NCI-H2227 treated with DMSO at 0.1 percent for 48 hours (cell line): ENCODE measurements around the gene FMNL2.

Experiments
- DNase-seq: peaks from one replicate; lab custom pipeline; 2025; lab: John Stamatoyannopoulos, UW

FMNL2 gene

DNA sequence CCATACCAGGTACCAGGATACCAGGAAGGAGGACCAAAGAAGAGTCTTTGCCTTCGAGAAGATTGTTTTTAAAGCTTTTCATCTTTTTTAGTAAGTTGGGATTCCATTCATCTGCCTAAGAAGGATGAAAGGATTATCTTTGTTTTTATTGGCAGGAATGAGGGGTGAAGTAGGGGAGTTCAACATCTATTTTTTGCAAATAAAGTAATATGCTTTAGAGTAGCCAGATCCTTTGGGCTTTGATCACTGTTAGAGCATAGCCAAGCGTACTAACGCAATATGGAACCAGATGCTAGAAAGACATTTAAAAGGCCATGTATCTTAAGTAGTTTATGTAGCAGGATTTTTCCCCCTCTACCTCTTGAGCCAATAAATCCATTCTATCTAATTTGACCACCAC is 249.3 kb downstream of the FMNL2 start:
- DNase-seq: no peak

- no peak for DNase-seq
These were observed 251.0 kb downstream of the FMNL2 start for GRCh38 chr2:152585830-152586484.

- DNase-seq: no peak
These were observed 252.4 kb downstream of the FMNL2 start for GRCh38 chr2:152587187-152587947.

DNA sequence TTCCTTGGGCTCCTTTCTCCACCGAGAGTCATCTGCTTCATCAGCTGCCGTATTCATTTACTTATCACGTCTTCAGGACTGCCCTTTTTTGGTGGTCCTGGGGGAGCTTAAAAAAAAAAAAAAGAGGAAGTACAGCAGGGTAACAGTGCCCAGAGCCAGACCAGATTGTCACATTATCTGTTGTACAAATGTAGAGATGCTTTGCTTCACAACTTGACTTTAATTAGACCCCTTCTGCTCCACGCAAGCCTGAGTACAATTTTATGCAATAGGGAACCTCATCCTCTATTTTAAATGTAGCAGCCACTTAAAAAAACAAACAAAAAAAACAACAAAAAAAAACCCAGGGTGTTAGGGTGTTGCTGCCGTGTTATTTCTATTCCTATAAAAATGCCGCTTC is 254.0 kb downstream of the FMNL2 start:
- DNase-seq: no peak

- no peak for DNase-seq
These were observed 259.2 kb downstream of the FMNL2 start for GRCh38 chr2:152594022-152594766.

- no peak for DNase-seq
These were observed 259.8 kb downstream of the FMNL2 start for GRCh38 chr2:152594792-152595191.

- DNase-seq: no peak
These were observed 264.2 kb downstream of the FMNL2 start for GRCh38 chr2:152598975-152599759.

DNA sequence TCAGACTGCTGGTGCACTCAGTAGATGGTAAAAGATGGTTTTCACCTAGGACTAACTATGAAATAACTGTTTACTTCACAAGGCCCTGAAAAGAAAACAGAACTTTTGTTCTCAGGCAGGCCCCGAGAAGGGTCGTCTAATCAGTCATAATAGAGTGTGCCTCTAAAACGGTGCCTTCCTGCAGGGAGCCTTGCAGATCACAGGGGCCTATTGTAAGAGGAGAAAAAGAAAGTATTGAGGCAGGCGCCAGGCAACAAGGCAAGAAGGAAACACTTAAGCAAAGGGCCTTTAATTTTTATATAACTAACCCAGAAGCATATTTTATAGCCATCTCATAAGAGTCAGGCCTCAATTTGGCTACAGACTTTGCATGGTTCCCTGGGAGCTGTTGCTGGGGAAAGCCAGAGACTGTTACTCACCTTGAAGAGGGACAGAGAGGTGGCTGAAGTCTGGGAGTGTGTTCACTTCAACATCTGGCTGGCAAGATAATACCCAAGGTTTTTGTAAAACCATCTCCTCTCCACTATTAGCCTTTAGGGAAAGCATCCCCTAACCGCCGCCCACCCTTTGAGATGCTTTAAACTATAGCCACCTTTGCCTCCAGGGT is 265.2 kb downstream of the FMNL2 start:
- no peak for DNase-seq

DNA sequence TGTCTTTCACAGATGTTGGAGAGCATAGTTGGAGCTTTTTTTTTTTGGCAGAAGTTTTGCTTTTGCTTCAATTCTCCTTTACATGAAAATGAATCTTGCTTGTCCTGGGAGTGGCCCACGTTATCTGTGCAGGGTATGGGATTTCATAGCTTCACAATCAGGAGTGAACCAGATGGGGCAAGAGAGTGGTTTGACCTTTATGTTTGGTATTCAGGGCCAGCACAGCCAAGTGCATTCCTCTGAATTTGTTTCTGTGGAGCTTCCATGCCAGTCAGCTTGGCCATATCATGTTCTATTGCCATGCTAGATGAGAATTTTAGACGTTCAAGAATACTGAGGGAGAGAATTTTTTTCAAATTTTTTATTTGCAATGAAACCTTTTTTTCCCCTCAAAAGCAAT is 265.7 kb downstream of the FMNL2 start:
- DNase-seq: no peak

GRCh38 chr2:152602750-152603149 is 267.8 kb downstream of the FMNL2 start:
- DNase-seq: no peak

DNA sequence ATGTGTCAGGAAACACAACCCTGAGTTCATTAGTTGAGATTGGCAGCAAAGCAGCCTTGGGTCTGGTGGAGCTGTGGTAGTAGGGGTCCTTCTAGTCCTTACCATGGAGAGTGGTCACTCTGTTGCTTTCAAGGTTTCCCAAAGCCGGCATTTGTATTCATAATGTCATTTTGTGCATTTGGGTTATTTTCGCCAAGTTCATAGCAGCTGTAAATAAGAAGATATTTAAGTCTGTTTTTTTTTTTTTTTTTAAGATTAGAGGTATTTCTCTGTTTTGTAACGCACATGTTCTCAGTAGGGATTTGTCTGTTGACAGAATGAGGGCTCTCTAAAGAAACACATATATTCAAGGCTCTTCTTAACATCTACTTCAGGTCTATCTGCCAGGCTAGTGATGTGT is 268.2 kb downstream of the FMNL2 start:
- DNase-seq: no peak

GRCh38 chr2:152606081-152606480 is 271.1 kb downstream of the FMNL2 start:
- no peak for DNase-seq

DNA sequence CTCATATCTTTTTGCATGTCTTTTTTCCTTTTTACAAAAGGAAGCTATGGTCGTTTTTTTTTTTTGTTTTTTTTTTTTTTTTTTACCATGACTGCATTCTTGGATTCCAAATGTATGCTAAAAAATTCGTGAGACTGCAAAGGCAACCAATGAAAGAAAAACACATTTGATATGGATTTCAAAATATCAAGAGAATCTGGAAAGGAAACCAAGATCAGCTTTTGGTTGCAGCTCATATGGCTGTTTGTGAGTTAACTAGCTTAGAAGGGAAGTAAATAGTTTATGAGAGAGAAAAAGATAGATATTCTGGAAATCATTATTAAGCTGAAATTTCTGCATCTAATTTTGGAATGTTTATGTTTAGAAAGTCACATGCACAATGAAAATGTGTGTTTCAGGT is 272.0 kb downstream of the FMNL2 start:
- DNase-seq: no peak

GRCh38 chr2:152607793-152608300 is 272.9 kb downstream of the FMNL2 start:
- DNase-seq: no peak

- DNase-seq: no peak
These were observed 274.2 kb downstream of the FMNL2 start for GRCh38 chr2:152609154-152609553.

- DNase-seq: no peak
These were observed 274.7 kb downstream of the FMNL2 start for GRCh38 chr2:152609699-152610098.

- no peak for DNase-seq
These were observed 276.7 kb downstream of the FMNL2 start for GRCh38 chr2:152611458-152612231.

DNA sequence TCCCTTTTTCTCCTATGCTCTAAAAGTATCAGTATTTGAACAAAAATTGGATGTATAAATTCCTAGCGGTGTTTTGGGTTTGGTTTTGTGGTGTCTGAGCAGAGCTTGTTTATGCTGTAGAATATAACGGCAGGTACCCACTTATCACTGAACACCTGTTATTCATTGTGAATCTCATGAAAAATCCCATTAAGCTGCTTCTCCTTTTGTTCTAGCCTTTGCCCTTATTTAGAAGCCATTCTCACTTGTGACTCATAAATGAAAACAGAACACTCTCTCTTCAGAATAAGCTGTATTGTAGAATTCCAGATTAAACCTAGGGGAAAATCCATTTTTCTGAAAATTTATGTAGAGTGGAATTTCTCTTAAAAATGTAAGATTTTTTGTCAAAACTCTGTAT is 278.3 kb downstream of the FMNL2 start:
- DNase-seq: no peak

DNA sequence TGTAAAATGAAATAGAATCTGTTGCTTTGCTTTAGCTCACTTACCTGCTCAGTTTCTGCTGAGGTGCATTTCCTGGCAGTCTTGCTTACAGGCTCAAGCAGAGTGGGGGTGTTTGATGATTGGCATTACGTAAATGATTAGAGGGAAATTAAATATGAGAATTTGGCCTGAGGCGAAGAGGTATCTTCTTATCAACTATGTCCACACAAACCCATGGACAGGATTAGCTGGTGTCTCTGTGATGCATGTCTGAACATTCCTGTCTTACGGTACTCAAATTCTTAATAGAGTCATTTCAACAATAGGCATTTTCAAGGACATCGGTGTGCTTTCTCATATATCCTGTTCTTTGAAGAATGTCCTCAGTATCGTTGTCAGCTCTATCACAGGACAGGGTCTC is 280.2 kb downstream of the FMNL2 start:
- no peak for DNase-seq

DNA sequence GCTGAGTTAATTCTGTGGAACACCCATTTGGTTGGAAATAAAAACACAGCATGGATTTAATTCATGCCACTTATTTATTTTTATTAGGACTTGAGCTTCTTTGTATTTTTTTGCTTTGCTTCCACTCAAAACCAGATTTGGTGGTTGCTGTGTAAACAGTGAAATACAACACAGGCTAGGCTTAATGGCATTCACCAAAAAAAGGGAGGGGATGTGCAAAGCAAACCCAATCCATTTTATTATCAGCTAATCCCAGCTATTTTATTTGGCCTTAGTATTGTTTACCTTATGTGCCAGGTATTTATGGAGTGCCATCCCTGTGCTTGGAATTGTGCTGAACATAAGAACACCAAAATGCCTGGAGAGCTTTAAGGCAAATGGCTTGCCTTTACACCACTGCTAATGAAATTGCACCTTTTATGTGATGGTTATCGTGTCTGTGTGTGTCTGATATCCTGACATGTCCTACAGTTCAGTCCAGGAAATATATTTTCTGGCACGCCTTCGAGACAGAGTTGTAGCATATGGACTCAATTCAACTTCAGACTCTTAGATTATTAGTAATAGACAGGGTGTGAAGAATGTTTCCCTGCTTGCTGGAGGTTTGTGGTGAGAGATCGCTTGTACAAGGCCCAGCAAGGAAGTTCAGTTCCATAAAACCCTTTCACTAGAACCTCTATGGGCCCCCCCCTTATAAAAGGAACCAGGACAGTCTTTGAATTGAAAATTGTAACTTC is 282.6 kb downstream of the FMNL2 start:
- no peak for DNase-seq
